Measurements from ENCODE around the gene ZFP64. TPM values are rescaled to one million over a fixed set of nuclear protein-coding genes. Genes with fewer than 3 reads are reported as not detected.
A peak's percentile ranks its signal among the peaks of the same experiment; 100 is the strongest.
"Not testable (repeated sequence)": the region's sequence is repeated elsewhere in the genome, so short reads cannot be mapped to it uniquely, and the experiment has no call there.

ZFP64 gene
- total RNA-seq, 1 experiment from 2014 or later, result 18.4 TPM

GRCh38 chr20:52193133-52193532 is 1.6 kb upstream of the ZFP64 start:
- DNase-seq (ENCODE audit: low read depth, low spot score) (no peak), ATAC-seq (no peak)
- Histone ChIP-seq H3K4me3 (ENCODE audit: low read depth in 2 of 2, low read length in 2 of 2) (no peak overlapping the region), H3K4me1 (ENCODE audit: control insufficient read depth, insufficient read depth, low read length) (peaks cover 12% of the 10 kb centered on the region), H3K27ac (ENCODE audit: low read length) (no peak overlapping the region), H3K36me3 (ENCODE audit: control insufficient read depth, insufficient read depth, low read length) (no peaks in the 10 kb centered on the region), H3K27me3 (ENCODE audit: control insufficient read depth, insufficient read depth, low read length) (no peaks in the 10 kb centered on the region), H3K9me3 (ENCODE audit: control insufficient read depth, insufficient read depth, low read depth, low read length) (no peaks in the 10 kb centered on the region)
- CTCF ChIA-PET, result no interaction called here
- POLR2A ChIA-PET, result no interaction called here
- TF ChIP-seq TCF7L2 (IDR thresholded peaks at IDR 0.05; ENCODE audit: low read depth, low read length), result no peak
- TF ChIP-seq REST (IDR thresholded peaks at IDR 0.05; ENCODE audit: insufficient read depth in 1 of 2, low read depth in 2 of 2, low read length in 1 of 2), result no peak
- no peak for TF ChIP-seq CTCF (IDR thresholded peaks at IDR 0.05)
- TF ChIP-seq SIN3A (IDR thresholded peaks at IDR 0.05; ENCODE audit: borderline replicate concordance, insufficient read depth, low read depth, low read length), result no peak
- TF ChIP-seq POLR2AphosphoS5 (IDR thresholded peaks at IDR 0.05; ENCODE audit: low read depth, low read length), result no peak
- intact Hi-C loops (cut with micrococcal nuclease; ENCODE audit: unreplicated experiment) (no loop called here), in situ Hi-C loops (cut with HindIII; ENCODE audit: low pct_unique_long_range_greater_than_20kb, low sequenced_read_pairs) (no loop called here)
- BruUV-seq (replicated peaks), result no TSS peak

GRCh38 chr20:52192719-52193007 is 1.1 kb upstream of the ZFP64 start:
- BruUV-seq (replicated peaks); POLR2A ChIA-PET; H3K9me3 ChIP-seq (ENCODE audit: control insufficient read depth, insufficient read depth, low read depth, low read length); in situ Hi-C loops (cut with HindIII; ENCODE audit: low pct_unique_long_range_greater_than_20kb, low sequenced_read_pairs); H3K27ac ChIP-seq (ENCODE audit: low read length); intact Hi-C loops (cut with micrococcal nuclease; ENCODE audit: unreplicated experiment); H3K27me3 ChIP-seq (ENCODE audit: control insufficient read depth, insufficient read depth, low read length); DNase-seq (ENCODE audit: low read depth, low spot score); CTCF ChIA-PET; H3K36me3 ChIP-seq (ENCODE audit: control insufficient read depth, insufficient read depth, low read length); ATAC-seq: not testable (repeated sequence)
- Histone ChIP-seq H3K4me1 (ENCODE audit: control insufficient read depth, insufficient read depth, low read length) (peaks cover 12% of the 10 kb centered on the region), H3K4me3 (ENCODE audit: low read depth in 2 of 2, low read length in 2 of 2) (peak overlapping the region; percentile 87 to 88; a peak in 2 of 4 replicates)

- Histone ChIP-seq H3K36me3 (ENCODE audit: control insufficient read depth, insufficient read depth, low read length) (no peaks in the 10 kb centered on the region), H3K4me3 (ENCODE audit: low read depth in 2 of 2, low read length in 2 of 2) (peak overlapping the region; percentile 87 to 88), H3K27ac (ENCODE audit: low read length) (peak overlapping the region; percentile 89), H3K4me1 (ENCODE audit: control insufficient read depth, insufficient read depth, low read length) (peaks cover 12% of the 10 kb centered on the region), H3K9me3 (ENCODE audit: control insufficient read depth, insufficient read depth, low read depth, low read length) (no peaks in the 10 kb centered on the region), H3K27me3 (ENCODE audit: control insufficient read depth, insufficient read depth, low read length) (no peaks in the 10 kb centered on the region)
- in situ Hi-C loops (cut with HindIII; ENCODE audit: low pct_unique_long_range_greater_than_20kb, low sequenced_read_pairs) (no loop called here), intact Hi-C loops (cut with micrococcal nuclease; ENCODE audit: unreplicated experiment) (no loop called here)
- ATAC-seq (peak; percentile 85), DNase-seq (ENCODE audit: low read depth, low spot score) (peak; percentile 33)
- no TSS peak for BruUV-seq (replicated peaks)
- TF ChIP-seq REST (IDR thresholded peaks at IDR 0.05; ENCODE audit: insufficient read depth in 1 of 2, low read depth in 2 of 2, low read length in 1 of 2), result no peak
- no peak for TF ChIP-seq TCF7L2 (IDR thresholded peaks at IDR 0.05; ENCODE audit: low read depth, low read length)
- peak; percentile 75 for TF ChIP-seq CTCF (IDR thresholded peaks at IDR 0.05)
- TF ChIP-seq SIN3A (IDR thresholded peaks at IDR 0.05; ENCODE audit: borderline replicate concordance, insufficient read depth, low read depth, low read length), result no peak
- no peak for TF ChIP-seq POLR2AphosphoS5 (IDR thresholded peaks at IDR 0.05; ENCODE audit: low read depth, low read length)
- CTCF ChIA-PET, result interaction anchor here (0.5 to 1.7 kb wide), 2 partner anchors 64 kb away, joined by 5 to 6 read pairs; no protein-coding TSS in a partner anchor
- POLR2A ChIA-PET, result no interaction called here
Observed at GRCh38 chr20:52191916-52192718, 538 bp upstream of the ZFP64 start.
